Large intestine (tissue), 3 donors: ENCODE measurements around the gene CEACAM18. TPM values are rescaled to one million over a fixed set of nuclear protein-coding genes. Genes with fewer than 3 reads are reported as not detected.

ENCODE experiments used
- DNase-seq, 2 donors: peaks; one replicate each; pipeline versions ENCODE4 v3.0.0 to v3.0.0-alpha.2; 2013
- H3K27ac ChIP-seq: one replicate; pipeline ENCODE4 v1.5.1; 2013; ENCODE audit warnings: low read length
- H3K27me3 ChIP-seq: 2 replicates; pipeline ENCODE4 v1.6.1; 2013; ENCODE audit warnings: low read length; ENCODE audit not compliant: control insufficient read depth, insufficient read depth
- H3K36me3 ChIP-seq: 2 replicates; pipeline ENCODE4 v1.6.1; 2013; ENCODE audit warnings: low read length; ENCODE audit not compliant: control insufficient read depth, insufficient read depth
- H3K4me1 ChIP-seq: one replicate; pipeline ENCODE4 v1.6.1; 2013; ENCODE audit warnings: low read length; ENCODE audit not compliant: control insufficient read depth, insufficient read depth
- H3K4me3 ChIP-seq: one replicate; pipeline ENCODE4 v1.5.1; 2013; ENCODE audit warnings: low read length
- H3K9me3 ChIP-seq: one replicate; pipeline ENCODE4 v1.6.1; 2013; ENCODE audit warnings: mild to moderate bottlenecking, low read depth, low read length, moderate library complexity; ENCODE audit not compliant: control insufficient read depth
- WGBS: methylation state at CpG from one replicate; pipeline ENCODE4 v1.1.5; 2013; ENCODE audit warnings: low lambda C conversion rate; ENCODE audit not compliant: insufficient coverage; 5-methylcytosine and 5-hydroxymethylcytosine counted together
- polyA plus RNA-seq: library from polyadenylated mRNA; unstranded; fragments of 120-200 nt; gene quantifications from one replicate; pipeline ENCODE4 v1.2.1, GENCODE V29; 2013

Gene CEACAM18
- polyA plus RNA-seq, 1 donor: 3.5 TPM

- WGBS: 100% methylated on average over 1 of the region's 3 CpGs
- H3K27ac ChIP-seq: no peak overlapping the region
Measured at GRCh38 chr19:51508059-51508733, 29.9 kb downstream of the CEACAM18 start.

DNA sequence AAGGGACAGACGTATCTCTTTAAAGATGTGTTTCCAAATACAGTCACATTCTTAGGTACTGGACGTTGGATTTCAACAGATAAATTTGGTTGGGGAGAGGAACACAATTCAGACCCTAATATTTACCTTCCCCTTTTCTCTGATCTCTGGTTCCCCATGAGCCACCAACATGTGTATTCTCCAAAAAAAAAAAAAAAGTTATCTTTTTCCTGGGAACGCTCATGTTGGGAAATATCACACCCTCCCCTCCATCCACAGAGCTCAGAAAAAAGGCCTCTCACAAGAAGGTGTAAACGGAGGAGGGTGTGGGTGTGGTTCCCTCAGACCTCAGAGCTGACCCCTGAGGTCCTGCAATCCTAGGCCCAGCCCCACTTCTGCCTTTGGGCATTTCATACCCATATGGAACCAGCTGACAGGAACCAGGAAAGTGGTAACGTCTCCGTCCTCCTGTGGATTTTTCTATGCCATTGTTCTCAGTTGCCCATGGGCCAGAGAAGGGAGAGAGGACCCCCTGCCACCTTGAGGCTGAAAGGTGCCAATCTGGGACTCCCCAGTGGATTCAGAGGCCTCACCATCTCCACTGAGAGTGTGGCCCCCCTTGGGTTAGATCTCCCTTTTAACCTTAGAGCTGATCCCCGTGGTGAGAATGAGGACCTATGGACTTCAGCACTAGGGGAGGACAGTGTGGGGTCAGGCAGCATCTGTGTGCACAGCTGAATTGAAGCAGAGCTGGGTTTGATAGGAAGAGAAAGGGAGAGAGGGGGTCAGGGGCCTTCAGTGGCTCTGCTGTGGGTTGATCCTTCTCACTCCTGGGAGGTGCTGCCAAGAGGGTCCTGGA is 31.7 kb downstream of the CEACAM18 start:
- H3K9me3 ChIP-seq: no peaks in the 10 kb centered on the region
- no CpG with 5 or more reads among the region's 7 CpGs for WGBS
- peaks cover 6% of the 10 kb centered on the region for H3K27me3 ChIP-seq
- no peak overlapping the region for H3K27ac ChIP-seq
- no peak overlapping the region for H3K4me3 ChIP-seq
- H3K36me3 ChIP-seq: no peaks in the 10 kb centered on the region
- DNase-seq: peak in 1 of 2 donors; percentile 14
- H3K4me1 ChIP-seq: peaks cover 11% of the 10 kb centered on the region

More at GRCh38 chr19:51508059-51508733, 29.9 kb downstream of the CEACAM18 start:
- no peaks in the 10 kb centered on the region for H3K9me3 ChIP-seq
- no peak overlapping the region for H3K4me3 ChIP-seq
- no peaks in the 10 kb centered on the region for H3K36me3 ChIP-seq
- peaks cover 11% of the 10 kb centered on the region for H3K4me1 ChIP-seq
- DNase-seq: no peak
- H3K27me3 ChIP-seq: peaks cover 6% of the 10 kb centered on the region

DNA sequence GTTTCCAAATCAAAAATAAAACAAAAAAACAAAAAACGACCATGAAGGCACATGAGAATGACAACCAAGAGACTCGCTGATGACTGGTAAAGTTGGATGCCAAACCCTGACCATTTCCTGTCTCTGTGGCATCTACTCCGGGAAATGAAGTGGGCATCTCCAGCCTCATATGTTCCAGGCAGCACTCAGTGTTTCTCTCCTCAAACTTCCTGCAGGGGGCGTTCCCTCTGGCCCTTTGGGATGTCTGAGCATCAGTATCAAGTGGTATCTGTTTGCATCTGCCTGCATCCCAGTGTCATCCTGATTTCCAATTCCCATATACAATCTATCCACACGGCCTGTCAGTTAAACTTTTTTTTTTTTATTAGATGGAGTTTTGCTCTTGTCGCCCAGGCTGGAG is 33.0 kb downstream of the CEACAM18 start:
- Histone ChIP-seq H3K4me3 (no peak overlapping the region), H3K27ac (no peak overlapping the region), H3K4me1 (peaks cover 11% of the 10 kb centered on the region), H3K27me3 (peaks cover 6% of the 10 kb centered on the region), H3K36me3 (no peaks in the 10 kb centered on the region), H3K9me3 (no peaks in the 10 kb centered on the region)
- no peak for DNase-seq
- WGBS: no CpG with 5 or more reads among the region's 6 CpGs

DNA sequence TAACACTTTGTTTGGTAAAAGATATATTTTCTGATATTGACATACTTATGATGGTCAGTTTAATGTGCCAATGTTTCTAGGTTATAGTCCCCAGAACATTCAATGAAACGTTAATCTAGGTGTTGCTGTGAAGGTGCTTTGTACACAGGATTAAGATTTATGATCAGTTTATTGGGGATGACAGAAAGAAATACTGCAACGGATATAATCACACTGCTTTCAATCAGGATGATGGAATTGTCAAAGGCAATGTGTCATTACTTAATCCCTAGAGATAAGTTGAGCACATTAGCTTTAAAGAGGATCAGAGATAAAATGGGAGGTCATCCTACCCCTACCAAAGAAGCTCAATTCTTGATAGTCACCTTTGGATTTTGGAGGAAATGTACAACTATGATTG is 35.6 kb downstream of the CEACAM18 start:
- H3K27ac ChIP-seq: no peak overlapping the region
- no peak for DNase-seq
- H3K27me3 ChIP-seq: peaks cover 6% of the 10 kb centered on the region
- H3K4me3 ChIP-seq: no peak overlapping the region
- H3K9me3 ChIP-seq: peaks cover 3% of the 10 kb centered on the region
- H3K4me1 ChIP-seq: no peaks in the 10 kb centered on the region
- no CpG with 5 or more reads among the region's 2 CpGs for WGBS
- H3K36me3 ChIP-seq: no peaks in the 10 kb centered on the region

GRCh38 chr19:51514866-51515481 is 36.6 kb downstream of the CEACAM18 start:
- no peaks in the 10 kb centered on the region for H3K36me3 ChIP-seq
- peaks cover 6% of the 10 kb centered on the region for H3K27me3 ChIP-seq
- no peak overlapping the region for H3K4me3 ChIP-seq
- DNase-seq: peak; percentile 75 to 77
- H3K9me3 ChIP-seq: peaks cover 3% of the 10 kb centered on the region
- H3K27ac ChIP-seq: no peak overlapping the region
- 14% methylated on average over 3 of the region's 3 CpGs for WGBS
- H3K4me1 ChIP-seq: no peaks in the 10 kb centered on the region

DNA sequence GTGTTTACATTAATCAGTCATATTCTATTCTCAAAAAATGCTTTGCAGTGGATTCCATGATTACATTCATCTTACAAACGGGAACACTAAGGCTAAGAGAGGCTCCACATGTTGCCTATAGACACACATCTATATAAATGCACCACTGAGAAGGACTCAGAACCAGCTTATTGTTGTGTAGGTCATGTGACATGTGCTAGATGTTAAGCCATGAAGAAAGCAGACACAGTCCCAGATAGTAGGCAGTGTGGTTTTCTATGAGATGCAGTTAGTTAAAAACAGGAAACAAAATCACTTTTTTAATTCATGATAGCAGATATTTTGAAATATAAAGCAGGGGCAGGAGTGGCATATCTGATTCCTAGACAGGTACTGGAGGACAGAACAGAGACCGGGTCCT is 42.4 kb downstream of the CEACAM18 start:
- Histone ChIP-seq H3K9me3 (peaks cover 3% of the 10 kb centered on the region), H3K27ac (no peak overlapping the region), H3K36me3 (no peaks in the 10 kb centered on the region), H3K27me3 (no peaks in the 10 kb centered on the region), H3K4me3 (no peak overlapping the region), H3K4me1 (no peaks in the 10 kb centered on the region)
- no CpG with 5 or more reads among the region's 2 CpGs for WGBS
- DNase-seq: no peak

DNA sequence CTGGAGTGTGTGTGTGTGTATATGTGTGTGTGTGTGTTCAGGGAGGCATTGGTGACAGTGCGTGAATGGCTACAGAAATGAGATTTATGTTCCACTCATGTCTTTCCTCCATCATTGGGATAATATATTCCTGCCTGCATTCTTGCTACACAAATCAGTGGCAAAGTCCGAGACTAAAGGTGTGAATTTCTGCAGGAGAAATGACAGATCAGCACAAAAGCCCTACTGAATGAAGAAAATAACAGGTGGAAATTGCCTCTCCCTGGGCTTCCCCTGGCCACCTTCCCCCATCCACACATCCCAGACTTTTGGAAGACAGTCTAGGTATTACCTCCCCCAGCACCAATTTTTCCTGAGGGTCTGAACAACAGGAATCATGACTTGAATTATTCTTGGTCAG is 43.0 kb downstream of the CEACAM18 start:
- Histone ChIP-seq H3K9me3 (peaks cover 3% of the 10 kb centered on the region), H3K4me1 (no peaks in the 10 kb centered on the region), H3K27me3 (no peaks in the 10 kb centered on the region), H3K27ac (no peak overlapping the region), H3K4me3 (no peak overlapping the region), H3K36me3 (no peaks in the 10 kb centered on the region)
- no peak for DNase-seq
- no CpG with 5 or more reads among the region's 2 CpGs for WGBS

- no peak for DNase-seq
- Histone ChIP-seq H3K9me3 (peaks cover 3% of the 10 kb centered on the region), H3K27me3 (no peaks in the 10 kb centered on the region), H3K4me3 (no peak overlapping the region), H3K36me3 (no peaks in the 10 kb centered on the region), H3K4me1 (no peaks in the 10 kb centered on the region), H3K27ac (no peak overlapping the region)
- WGBS: 71% methylated on average over 1 of the region's 2 CpGs
Measured at GRCh38 chr19:51521781-51522180, 43.4 kb downstream of the CEACAM18 start.

GRCh38 chr19:51524666-51525264 is 46.4 kb downstream of the CEACAM18 start:
- Histone ChIP-seq H3K4me1 (no peaks in the 10 kb centered on the region), H3K27me3 (peaks cover 3% of the 10 kb centered on the region), H3K4me3 (no peak overlapping the region), H3K36me3 (no peaks in the 10 kb centered on the region), H3K27ac (no peak overlapping the region), H3K9me3 (no peaks in the 10 kb centered on the region)
- DNase-seq: no peak
- 90% methylated on average over 2 of the region's 8 CpGs for WGBS

DNA sequence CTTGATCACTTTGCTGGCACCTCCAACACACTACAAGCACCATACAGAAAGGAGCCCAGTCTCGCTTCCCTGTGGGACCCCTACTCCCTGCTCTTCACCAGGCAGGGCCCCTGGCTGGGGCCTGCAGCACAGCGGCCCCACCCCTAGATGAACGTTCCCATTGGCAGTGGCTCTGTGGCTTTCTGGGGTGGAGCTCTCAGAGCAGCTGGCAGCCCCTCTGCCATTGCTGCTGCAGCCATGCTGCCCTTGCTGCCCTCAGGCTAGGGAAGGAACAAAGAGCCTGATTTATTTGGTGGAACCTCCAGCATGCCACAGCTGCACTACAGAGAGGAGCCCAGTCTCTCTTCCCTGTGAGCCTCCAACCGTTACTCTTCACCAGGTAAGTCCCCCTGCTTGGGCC is 47.3 kb downstream of the CEACAM18 start:
- Histone ChIP-seq H3K4me3 (no peak overlapping the region), H3K4me1 (no peaks in the 10 kb centered on the region), H3K36me3 (no peaks in the 10 kb centered on the region), H3K27me3 (peaks cover 3% of the 10 kb centered on the region), H3K9me3 (no peaks in the 10 kb centered on the region), H3K27ac (no peak overlapping the region)
- no CpG with 5 or more reads among the region's 4 CpGs for WGBS
- no peak for DNase-seq
